Diencephalon (tissue), 1 donor: Measurements from ENCODE around the gene CACNG6. TPM values are rescaled to one million over a fixed set of nuclear protein-coding genes. Genes with fewer than 3 reads are reported as not detected.

ENCODE experiments used
- small RNA-seq: library from RNA; depleted of rRNA; stranded (forward); fragments of <200 nt; gene quantifications from one replicate; pipeline ENCODE3, GENCODE V24; 2014
- total RNA-seq: library from RNA; depleted of rRNA; stranded (reverse); fragments of >200 nt; gene quantifications from one replicate; pipeline ENCODE4 v1.2.3, GENCODE V29; 2014

The CACNG6 gene, protein sequence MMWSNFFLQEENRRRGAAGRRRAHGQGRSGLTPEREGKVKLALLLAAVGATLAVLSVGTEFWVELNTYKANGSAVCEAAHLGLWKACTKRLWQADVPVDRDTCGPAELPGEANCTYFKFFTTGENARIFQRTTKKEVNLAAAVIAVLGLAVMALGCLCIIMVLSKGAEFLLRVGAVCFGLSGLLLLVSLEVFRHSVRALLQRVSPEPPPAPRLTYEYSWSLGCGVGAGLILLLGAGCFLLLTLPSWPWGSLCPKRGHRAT
- 0.92 TPM for total RNA-seq

DNA sequence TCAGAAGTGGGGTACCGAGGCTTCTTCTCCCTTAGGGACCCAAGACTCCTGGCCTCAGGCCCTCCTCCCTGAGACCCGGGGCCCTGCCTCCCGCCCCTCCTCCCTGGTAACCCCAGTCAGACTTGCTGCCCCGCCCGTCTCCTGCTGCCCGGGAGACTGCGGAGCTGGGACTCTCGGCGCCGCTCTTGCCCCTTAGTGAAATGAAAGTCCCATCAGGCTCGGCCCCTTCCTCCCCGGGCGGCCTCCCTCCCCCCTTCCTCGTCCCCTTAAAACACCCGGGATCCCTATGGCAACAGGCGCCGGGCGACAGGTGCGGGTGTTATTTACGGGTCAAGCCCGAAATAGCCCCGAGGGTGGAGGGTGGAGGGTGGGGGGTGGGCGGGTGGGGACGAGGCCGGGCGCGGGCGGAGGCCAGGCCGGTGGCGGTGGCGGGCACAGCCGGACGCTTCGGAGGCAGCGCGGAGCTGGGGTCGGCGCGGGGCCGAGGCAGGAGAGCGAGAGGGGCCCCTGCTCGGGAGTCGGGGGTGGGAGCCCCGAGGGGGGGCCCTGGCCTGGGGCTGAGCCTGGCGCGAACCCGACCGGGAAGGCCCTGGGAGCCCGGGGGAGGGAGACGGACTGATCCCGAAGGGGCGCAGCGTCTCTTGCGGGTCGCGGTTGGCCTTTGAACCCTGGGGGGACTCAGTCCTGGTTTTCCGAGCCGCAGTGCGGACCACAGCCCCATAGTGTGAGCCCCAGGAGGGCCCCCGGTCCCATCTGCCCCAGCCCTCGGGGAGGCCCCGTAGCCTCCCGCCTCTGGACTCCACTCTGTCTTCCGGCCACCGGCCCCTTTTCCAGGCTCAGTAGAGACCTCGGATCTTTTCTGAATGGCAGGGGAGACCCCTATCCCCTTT lies at the start of gene CACNG6:
TSS of gene CACNG6 (plus strand) at position 414 of the 890 bp plus-strand sequence. CDS start 1,241 bp downstream, outside the sequence.

DNA sequence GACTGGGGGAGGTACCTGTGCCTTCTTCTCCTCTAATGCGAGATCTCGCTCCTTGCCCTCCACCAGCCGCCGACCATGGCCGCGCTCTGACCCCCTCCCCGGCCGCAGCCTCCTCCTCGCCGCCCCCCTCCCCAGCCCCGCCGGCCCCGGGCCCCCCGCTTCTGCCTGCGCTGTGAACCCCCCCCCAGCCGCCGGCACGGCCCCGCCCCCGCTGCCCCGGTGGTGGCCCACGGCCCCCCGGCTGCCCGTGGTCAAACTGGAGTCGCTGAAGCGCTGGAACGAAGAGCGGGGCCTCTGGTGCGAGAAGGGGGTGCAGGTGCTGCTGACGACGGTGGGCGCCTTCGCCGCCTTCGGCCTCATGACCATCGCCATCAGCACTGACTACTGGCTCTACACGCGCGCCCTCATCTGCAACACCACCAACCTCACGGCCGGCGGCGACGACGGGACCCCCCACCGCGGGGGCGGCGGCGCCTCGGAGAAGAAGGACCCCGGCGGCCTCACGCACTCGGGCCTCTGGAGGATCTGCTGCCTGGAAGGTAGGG lies 28.5 kb upstream of the CACNG6 start, which contains the start of gene CACNG8:
TSS of gene CACNG8 (plus strand) at position 51 of the 545 bp plus-strand sequence.

Small RNA genes lying within 50 kb of the gene (small RNA-seq; reads per million reads assigned to genes)
- not detected for gene AC012314.20

Other genes starting within 250 kb of the CACNG6 start
- 0.23 TPM for gene NLRP12, start 167.3 kb upstream of the CACNG6 start, total RNA-seq
- 6.7 TPM for gene MYADM, start 123.8 kb upstream of the CACNG6 start, total RNA-seq
- 5.8 TPM for gene PRKCG, start 109.4 kb upstream of the CACNG6 start, total RNA-seq
- 14.1 TPM for gene CACNG7, start 82.4 kb upstream of the CACNG6 start, total RNA-seq
- gene CACNG8, start 28.7 kb upstream of the CACNG6 start, total RNA-seq = 7.4 TPM
- 0.23 TPM for gene VSTM1, start 72.3 kb downstream of the CACNG6 start, total RNA-seq
- not detected for gene TARM1, start 89.7 kb downstream of the CACNG6 start, total RNA-seq
- gene OSCAR, start 109.2 kb downstream of the CACNG6 start, total RNA-seq = 0.46 TPM
- gene NDUFA3, start 111.2 kb downstream of the CACNG6 start, total RNA-seq = 13.1 TPM
- 11.5 TPM for gene TFPT, start 124.0 kb downstream of the CACNG6 start, total RNA-seq
- 31.6 TPM for gene PRPF31, start 124.1 kb downstream of the CACNG6 start, total RNA-seq
- 6.0 TPM for gene CNOT3, start 146.1 kb downstream of the CACNG6 start, total RNA-seq
- gene LENG1, start 168.1 kb downstream of the CACNG6 start, total RNA-seq = 5.3 TPM
- 0.46 TPM for gene TMC4, start 181.5 kb downstream of the CACNG6 start, total RNA-seq
- 49.6 TPM for gene MBOAT7, start 197.9 kb downstream of the CACNG6 start, total RNA-seq
- gene TSEN34, start 199.7 kb downstream of the CACNG6 start, total RNA-seq = 30.2 TPM
- gene RPS9, start 209.2 kb downstream of the CACNG6 start, total RNA-seq = 1,605 TPM
- 0.92 TPM for gene LILRB3, start 231.4 kb downstream of the CACNG6 start, total RNA-seq